ENCODE data around the gene PLCB4. TPM values are rescaled to one million over a fixed set of nuclear protein-coding genes. Genes with fewer than 3 reads are reported as not detected.
A peak's percentile ranks its signal among the peaks of the same experiment; 100 is the strongest.

Gene PLCB4
- total and polyA plus RNA-seq, 4 donors = 1.5 to 26.2 (median 10.8) TPM

- DNase-seq (no peak), ATAC-seq (ENCODE audit: low FRiP score) (no peak)
- H3K27ac ChIP-seq (ENCODE audit: low read depth in 1 of 2, low read length in 2 of 2) = no peak overlapping the region
- no peak overlapping the region for H3K4me3 ChIP-seq (ENCODE audit: low read length in 2 of 2)
- no peaks in the 10 kb centered on the region for H3K9me3 ChIP-seq (ENCODE audit: control insufficient read depth, low read length)
- H3K27me3 ChIP-seq (ENCODE audit: control insufficient read depth in 1 of 2, insufficient read depth in 2 of 2, low read length in 1 of 2) = no peaks in the 10 kb centered on the region
- H3K36me3 ChIP-seq (ENCODE audit: control insufficient read depth in 1 of 2, insufficient read depth in 2 of 2, low read length in 1 of 2) = no peaks in the 10 kb centered on the region
- no peaks in the 10 kb centered on the region for H3K4me1 ChIP-seq (ENCODE audit: control insufficient read depth in 1 of 2, insufficient read depth in 2 of 2, low read length in 2 of 2)
- intact Hi-C loops (cut with DNase I) = loop anchor here in 1 of 2 donors (10.0 kb wide), 1 partner anchor 568 kb away; no protein-coding TSS in a partner anchor
Observed at GRCh38 chr20:9352739-9353138, 283.9 kb downstream of the PLCB4 start.

DNA sequence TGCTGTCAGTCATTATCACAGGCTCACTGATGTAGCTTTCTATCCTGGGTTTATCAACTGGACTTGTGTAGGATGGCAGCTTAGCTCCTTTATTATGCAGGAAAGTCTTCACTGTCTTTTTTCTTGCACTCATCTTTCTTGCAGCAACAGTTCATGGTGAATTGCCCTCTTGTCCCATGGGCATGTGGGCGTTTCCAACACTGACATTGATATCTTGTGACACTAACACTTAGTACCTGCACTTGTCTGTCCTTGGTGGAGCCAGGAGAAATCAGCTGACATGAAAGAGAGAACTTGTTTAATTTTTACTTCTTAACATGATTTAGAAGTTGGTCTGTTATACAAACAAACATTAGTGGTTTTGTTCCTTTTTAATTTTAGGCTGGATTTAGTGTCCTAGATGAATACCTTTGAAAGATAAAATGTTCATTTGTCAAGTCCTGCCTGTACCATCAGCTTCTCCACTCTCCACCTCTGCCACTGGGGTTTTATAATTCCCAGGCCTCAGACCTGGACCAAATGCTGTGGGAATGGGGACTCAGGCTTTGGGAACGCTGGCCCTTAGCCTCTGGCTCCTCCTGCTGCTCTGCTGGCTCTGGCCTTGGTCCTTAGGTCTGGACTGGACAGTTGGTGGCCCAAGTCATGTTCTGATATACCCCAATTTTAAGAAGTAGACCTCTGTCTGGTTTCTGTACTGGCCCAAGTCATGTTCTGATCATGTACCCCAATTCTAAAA lies 284.5 kb downstream of the PLCB4 start:
- WGBS, 2 donors = 79 to 89% methylated on average over 2 of the region's 2 CpGs
- H3K36me3 ChIP-seq (ENCODE audit: control insufficient read depth in 1 of 2, insufficient read depth in 2 of 2, low read length in 1 of 2) = no peaks in the 10 kb centered on the region
- no peaks in the 10 kb centered on the region for H3K9me3 ChIP-seq (ENCODE audit: control insufficient read depth, low read length)
- DNase-seq (no peak), ATAC-seq (ENCODE audit: low FRiP score) (peak; percentile 41)
- no peaks in the 10 kb centered on the region for H3K4me1 ChIP-seq (ENCODE audit: control insufficient read depth in 1 of 2, insufficient read depth in 2 of 2, low read length in 2 of 2)
- no peaks in the 10 kb centered on the region for H3K27me3 ChIP-seq (ENCODE audit: control insufficient read depth in 1 of 2, insufficient read depth in 2 of 2, low read length in 1 of 2)
- H3K4me3 ChIP-seq (ENCODE audit: low read length in 2 of 2) = no peak overlapping the region
- intact Hi-C loops (cut with DNase I) = loop anchor here in 1 of 2 donors (10.0 kb wide), 1 partner anchor 569 kb away; no protein-coding TSS in a partner anchor
- no peak overlapping the region for H3K27ac ChIP-seq (ENCODE audit: low read depth in 1 of 2, low read length in 2 of 2)

- Histone ChIP-seq H3K4me1 (ENCODE audit: control insufficient read depth in 1 of 2, insufficient read depth in 2 of 2, low read length in 2 of 2) (no peaks in the 10 kb centered on the region), H3K27ac (ENCODE audit: low read depth in 1 of 2, low read length in 2 of 2) (no peak overlapping the region), H3K36me3 (ENCODE audit: control insufficient read depth in 1 of 2, insufficient read depth in 2 of 2, low read length in 1 of 2) (no peaks in the 10 kb centered on the region), H3K9me3 (ENCODE audit: control insufficient read depth, low read length) (no peaks in the 10 kb centered on the region), H3K27me3 (ENCODE audit: control insufficient read depth in 1 of 2, insufficient read depth in 2 of 2, low read length in 1 of 2) (no peaks in the 10 kb centered on the region), H3K4me3 (ENCODE audit: low read length in 2 of 2) (no peak overlapping the region)
- DNase-seq = no peak
- ATAC-seq (ENCODE audit: low FRiP score) = no peak
- WGBS, 2 donors = 99 to 100% methylated on average over 1 of the region's 1 CpG
- intact Hi-C loops (cut with DNase I) = loop anchor here in 1 of 2 donors (10.0 kb wide), 1 partner anchor 569 kb away; no protein-coding TSS in a partner anchor
Observed at GRCh38 chr20:9353916-9354276, 285.0 kb downstream of the PLCB4 start.

- no peaks in the 10 kb centered on the region for H3K4me1 ChIP-seq (ENCODE audit: control insufficient read depth in 1 of 2, insufficient read depth in 2 of 2, low read length in 2 of 2)
- intact Hi-C loops (cut with DNase I) = loop anchor here in 1 of 2 donors (10.0 kb wide), 1 partner anchor 570 kb away; no protein-coding TSS in a partner anchor
- no peak for ATAC-seq (ENCODE audit: low FRiP score)
- H3K4me3 ChIP-seq (ENCODE audit: low read length in 2 of 2) = no peak overlapping the region
- H3K9me3 ChIP-seq (ENCODE audit: control insufficient read depth, low read length) = no peaks in the 10 kb centered on the region
- H3K27ac ChIP-seq (ENCODE audit: low read depth in 1 of 2, low read length in 2 of 2) = no peak overlapping the region
- DNase-seq = no peak
- 88 to 94% methylated on average over 2 of the region's 2 CpGs for WGBS, 2 donors
- no peaks in the 10 kb centered on the region for H3K27me3 ChIP-seq (ENCODE audit: control insufficient read depth in 1 of 2, insufficient read depth in 2 of 2, low read length in 1 of 2)
- no peaks in the 10 kb centered on the region for H3K36me3 ChIP-seq (ENCODE audit: control insufficient read depth in 1 of 2, insufficient read depth in 2 of 2, low read length in 1 of 2)
Observed at GRCh38 chr20:9354579-9354978, 285.7 kb downstream of the PLCB4 start.

- intact Hi-C loops (cut with DNase I) = loop anchor here (5.0 to 10.0 kb wide), 2 partner anchors 506 to 573 kb away; no protein-coding TSS in a partner anchor
Observed at GRCh38 chr20:9358001-9358400, 289.1 kb downstream of the PLCB4 start.

DNA sequence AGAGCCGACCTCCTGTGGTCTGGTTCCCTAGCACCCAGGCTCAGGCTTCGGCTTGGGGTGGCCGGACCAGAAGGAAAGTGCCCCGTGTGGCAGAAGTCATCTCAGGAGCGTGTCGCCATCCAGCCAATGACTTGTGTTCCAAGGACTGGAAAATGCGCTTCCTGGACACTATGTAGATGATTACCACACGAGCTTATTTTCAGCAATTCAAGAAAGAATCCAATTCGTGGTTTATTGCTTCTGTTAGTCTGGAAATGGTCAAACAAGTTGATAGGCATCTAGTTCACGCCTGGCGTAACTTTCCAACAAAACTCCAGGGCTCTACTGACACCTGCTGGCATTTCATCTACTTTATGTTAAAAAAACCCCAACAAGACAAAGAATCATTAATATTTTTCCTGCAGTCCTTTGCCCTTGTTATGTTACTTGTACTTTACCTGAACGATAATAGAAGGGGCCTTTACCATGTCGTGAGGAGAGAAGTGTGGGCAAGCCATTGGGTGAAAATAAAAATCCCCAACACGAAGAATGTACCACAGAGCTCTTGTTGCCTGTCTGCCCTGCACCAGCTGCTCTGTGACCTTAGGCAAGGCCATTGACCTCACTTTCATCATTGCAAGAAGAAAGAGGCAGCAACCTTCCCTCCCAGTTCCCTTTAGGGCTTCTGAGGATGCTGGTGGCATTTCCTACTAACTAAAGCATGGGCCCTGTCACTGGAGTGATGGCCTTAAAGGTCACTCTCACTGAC lies 290.8 kb downstream of the PLCB4 start:
- ATAC-seq (ENCODE audit: low FRiP score) (peak; percentile 80), DNase-seq (peak; percentile 51 to 72)
- H3K27me3 ChIP-seq (ENCODE audit: control insufficient read depth in 1 of 2, insufficient read depth in 2 of 2, low read length in 1 of 2) = no peaks in the 10 kb centered on the region
- no peaks in the 10 kb centered on the region for H3K36me3 ChIP-seq (ENCODE audit: control insufficient read depth in 1 of 2, insufficient read depth in 2 of 2, low read length in 1 of 2)
- peak overlapping the region in 1 of 2 donors; percentile 58 for H3K27ac ChIP-seq (ENCODE audit: low read depth in 1 of 2, low read length in 2 of 2)
- peaks cover 0 to 2% of the 10 kb centered on the region in 2 donors for H3K4me1 ChIP-seq (ENCODE audit: control insufficient read depth in 1 of 2, insufficient read depth in 2 of 2, low read length in 2 of 2)
- intact Hi-C loops (cut with DNase I) = loop anchor here (5.0 to 10.0 kb wide), 2 partner anchors 507 to 575 kb away; no protein-coding TSS in a partner anchor
- WGBS, 2 donors = 60% methylated on average over 14 of the region's 14 CpGs
- no peak overlapping the region for H3K4me3 ChIP-seq (ENCODE audit: low read length in 2 of 2)
- no peaks in the 10 kb centered on the region for H3K9me3 ChIP-seq (ENCODE audit: control insufficient read depth, low read length)

More at GRCh38 chr20:9358001-9358400, 289.1 kb downstream of the PLCB4 start:
- Histone ChIP-seq H3K4me1 (ENCODE audit: control insufficient read depth in 1 of 2, insufficient read depth in 2 of 2, low read length in 2 of 2) (peaks cover 0 to 2% of the 10 kb centered on the region in 2 donors), H3K27ac (ENCODE audit: low read depth in 1 of 2, low read length in 2 of 2) (no peak overlapping the region), H3K4me3 (ENCODE audit: low read length in 2 of 2) (no peak overlapping the region), H3K27me3 (ENCODE audit: control insufficient read depth in 1 of 2, insufficient read depth in 2 of 2, low read length in 1 of 2) (no peaks in the 10 kb centered on the region), H3K36me3 (ENCODE audit: control insufficient read depth in 1 of 2, insufficient read depth in 2 of 2, low read length in 1 of 2) (no peaks in the 10 kb centered on the region), H3K9me3 (ENCODE audit: control insufficient read depth, low read length) (no peaks in the 10 kb centered on the region)
- DNase-seq = no peak
- ATAC-seq (ENCODE audit: low FRiP score) = no peak
- 92 to 93% methylated on average over 2 of the region's 2 CpGs for WGBS, 2 donors

DNA sequence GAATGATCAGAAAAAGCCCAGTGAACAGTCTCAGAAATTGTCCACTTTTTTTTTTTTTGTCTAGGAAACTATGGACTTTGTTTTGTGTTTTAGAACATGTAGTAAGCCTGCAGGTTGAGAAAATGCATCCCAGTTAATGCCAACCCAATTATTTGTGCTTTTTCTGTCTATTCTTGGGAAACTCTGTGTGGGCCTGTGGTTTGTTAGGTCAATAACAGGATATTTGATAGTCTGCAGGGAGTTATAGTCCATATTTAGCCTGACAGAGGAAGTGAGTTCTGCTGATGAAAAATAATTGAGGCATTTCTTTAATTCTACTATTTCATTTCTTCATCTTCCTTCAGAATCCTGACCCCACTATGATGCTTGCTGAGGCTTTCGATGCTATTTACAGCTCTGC lies 291.5 kb downstream of the PLCB4 start:
- H3K27ac ChIP-seq (ENCODE audit: low read depth in 1 of 2, low read length in 2 of 2) = no peak overlapping the region

DNA sequence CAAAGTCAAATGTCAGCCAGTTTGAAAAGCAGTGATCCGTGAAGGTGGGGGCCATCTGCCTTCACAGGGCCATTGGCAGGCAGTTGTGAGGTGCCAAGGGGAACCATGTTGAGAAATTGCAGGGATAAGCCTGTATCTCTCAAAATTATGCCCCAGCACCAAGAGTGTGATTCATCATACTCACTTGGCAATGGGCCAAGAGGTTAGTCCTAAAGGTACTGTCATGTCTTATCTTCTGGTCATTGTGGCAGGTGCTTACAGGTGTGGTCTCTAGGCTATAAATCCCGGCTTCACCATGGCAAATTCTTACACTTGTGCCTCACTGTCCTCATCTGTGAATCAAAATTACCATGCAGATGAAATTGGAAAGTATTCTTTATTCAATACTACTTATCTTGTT lies 294.8 kb downstream of the PLCB4 start:
- no peak for DNase-seq
- no peaks in the 10 kb centered on the region for H3K9me3 ChIP-seq (ENCODE audit: control insufficient read depth, low read length)
- no peak for ATAC-seq (ENCODE audit: low FRiP score)
- H3K36me3 ChIP-seq (ENCODE audit: control insufficient read depth in 1 of 2, insufficient read depth in 2 of 2, low read length in 1 of 2) = no peaks in the 10 kb centered on the region
- H3K27ac ChIP-seq (ENCODE audit: low read depth in 1 of 2, low read length in 2 of 2) = no peak overlapping the region
- no peaks in the 10 kb centered on the region for H3K27me3 ChIP-seq (ENCODE audit: control insufficient read depth in 1 of 2, insufficient read depth in 2 of 2, low read length in 1 of 2)
- peaks cover 0 to 2% of the 10 kb centered on the region in 2 donors for H3K4me1 ChIP-seq (ENCODE audit: control insufficient read depth in 1 of 2, insufficient read depth in 2 of 2, low read length in 2 of 2)
- H3K4me3 ChIP-seq (ENCODE audit: low read length in 2 of 2) = no peak overlapping the region
- intact Hi-C loops (cut with DNase I) = loop anchor here in 1 of 2 donors (5.0 kb wide), 1 partner anchor 511 kb away; no protein-coding TSS in a partner anchor
- WGBS, 2 donors = 90 to 95% methylated on average over 2 of the region's 2 CpGs

More for the DNA sequence above, 291.5 kb downstream of the PLCB4 start:
- WGBS, 2 donors = 36 to 69% methylated on average over 1 of the region's 1 CpG
- Histone ChIP-seq H3K27me3 (ENCODE audit: control insufficient read depth in 1 of 2, insufficient read depth in 2 of 2, low read length in 1 of 2) (no peaks in the 10 kb centered on the region), H3K4me1 (ENCODE audit: control insufficient read depth in 1 of 2, insufficient read depth in 2 of 2, low read length in 2 of 2) (peaks cover 0 to 2% of the 10 kb centered on the region in 2 donors), H3K4me3 (ENCODE audit: low read length in 2 of 2) (no peak overlapping the region), H3K9me3 (ENCODE audit: control insufficient read depth, low read length) (no peaks in the 10 kb centered on the region), H3K36me3 (ENCODE audit: control insufficient read depth in 1 of 2, insufficient read depth in 2 of 2, low read length in 1 of 2) (no peaks in the 10 kb centered on the region)
- intact Hi-C loops (cut with DNase I) = loop anchor here in 1 of 2 donors (5.0 kb wide), 1 partner anchor 508 kb away; no protein-coding TSS in a partner anchor
- ATAC-seq (ENCODE audit: low FRiP score) (no peak), DNase-seq (no peak)

Data from aorta (tissue), 5 donors.